ENCODE data around the gene CCDC80.
"Not testable (repeated sequence)": the region's sequence is repeated elsewhere in the genome, so short reads cannot be mapped to it uniquely, and the experiment has no call there.

Gene CCDC80

GRCh38 chr3:112582244-112582874 lies 58.6 kb downstream of the CCDC80 start:
- peak; percentile 16 for DNase-seq (ENCODE audit: low read depth, low spot score)
- no peaks in the 10 kb centered on the region for H3K9me3 ChIP-seq (ENCODE audit: low read depth, low read length)
- H3K36me3 ChIP-seq (ENCODE audit: insufficient read depth, low read length) = peaks cover 12% of the 10 kb centered on the region
- TF ChIP-seq EZH2 (IDR thresholded peaks at IDR 0.05) (no peak), POLR2AphosphoS5 (IDR thresholded peaks at IDR 0.05; ENCODE audit: borderline replicate concordance, low read depth, low read length) (no peak), FOXP2 (optimal IDR thresholded peaks at IDR 0.05; ENCODE audit: control extremely low read depth, extremely low read length, insufficient read depth) (no peak)
- H3K9ac ChIP-seq (ENCODE audit: insufficient read length) = no peak overlapping the region
- no peak overlapping the region for H3K4me3 ChIP-seq
- H3K27ac ChIP-seq = no peak overlapping the region

- Histone ChIP-seq H3K9me3 (ENCODE audit: low read depth, low read length) (no peaks in the 10 kb centered on the region), H3K9ac (ENCODE audit: insufficient read length) (no peak overlapping the region), H3K4me3 (no peak overlapping the region), H3K27ac (no peak overlapping the region), H3K36me3 (ENCODE audit: insufficient read depth, low read length) (peaks cover 7% of the 10 kb centered on the region)
- DNase-seq (ENCODE audit: low read depth, low spot score) = no peak
- TF ChIP-seq FOXP2 (optimal IDR thresholded peaks at IDR 0.05; ENCODE audit: control extremely low read depth, extremely low read length, insufficient read depth) = no peak
- no peak for TF ChIP-seq POLR2AphosphoS5 (IDR thresholded peaks at IDR 0.05; ENCODE audit: borderline replicate concordance, low read depth, low read length)
- no peak for TF ChIP-seq EZH2 (IDR thresholded peaks at IDR 0.05)
These were observed 61.2 kb downstream of the CCDC80 start for GRCh38 chr3:112579697-112580096.

- Histone ChIP-seq H3K4me3 (no peak overlapping the region), H3K9me3 (ENCODE audit: low read depth, low read length) (no peaks in the 10 kb centered on the region), H3K27ac (no peak overlapping the region), H3K9ac (ENCODE audit: insufficient read length) (no peak overlapping the region), H3K36me3 (ENCODE audit: insufficient read depth, low read length) (peaks cover 4% of the 10 kb centered on the region)
- no peak for DNase-seq (ENCODE audit: low read depth, low spot score)
- TF ChIP-seq FOXP2 (optimal IDR thresholded peaks at IDR 0.05; ENCODE audit: control extremely low read depth, extremely low read length, insufficient read depth) (no peak), EZH2 (IDR thresholded peaks at IDR 0.05) (no peak)
These were observed 61.7 kb downstream of the CCDC80 start for GRCh38 chr3:112579232-112579631.

GRCh38 chr3:112572701-112573100 lies 68.2 kb downstream of the CCDC80 start:
- peaks cover 25% of the 10 kb centered on the region for H3K36me3 ChIP-seq (ENCODE audit: insufficient read depth, low read length)
- no peak for DNase-seq (ENCODE audit: low read depth, low spot score)
- H3K9me3 ChIP-seq (ENCODE audit: low read depth, low read length) = no peaks in the 10 kb centered on the region
- H3K4me3 ChIP-seq = no peak overlapping the region
- no peak overlapping the region for H3K27ac ChIP-seq
- H3K9ac ChIP-seq (ENCODE audit: insufficient read length) = no peak overlapping the region
- TF ChIP-seq POLR2AphosphoS5 (IDR thresholded peaks at IDR 0.05; ENCODE audit: borderline replicate concordance, low read depth, low read length) = no peak
- no peak for TF ChIP-seq FOXP2 (optimal IDR thresholded peaks at IDR 0.05; ENCODE audit: control extremely low read depth, extremely low read length, insufficient read depth)
- TF ChIP-seq EZH2 (IDR thresholded peaks at IDR 0.05) = no peak

- Histone ChIP-seq H3K9ac (ENCODE audit: insufficient read length) (no peak overlapping the region), H3K9me3 (ENCODE audit: low read depth, low read length) (no peaks in the 10 kb centered on the region), H3K36me3 (ENCODE audit: insufficient read depth, low read length) (peaks cover 25% of the 10 kb centered on the region), H3K27ac (no peak overlapping the region), H3K4me3 (no peak overlapping the region)
- no peak for TF ChIP-seq FOXP2 (optimal IDR thresholded peaks at IDR 0.05; ENCODE audit: control extremely low read depth, extremely low read length, insufficient read depth)
- DNase-seq (ENCODE audit: low read depth, low spot score) = no peak
These were observed 71.7 kb downstream of the CCDC80 start for GRCh38 chr3:112569265-112569664.

- Histone ChIP-seq H3K4me3 (no peak overlapping the region), H3K36me3 (ENCODE audit: insufficient read depth, low read length) (peaks cover 19% of the 10 kb centered on the region), H3K9me3 (ENCODE audit: low read depth, low read length) (no peaks in the 10 kb centered on the region), H3K27ac (no peak overlapping the region), H3K9ac (ENCODE audit: insufficient read length) (no peak overlapping the region)
- TF ChIP-seq EZH2 (IDR thresholded peaks at IDR 0.05) = no peak
- no peak for TF ChIP-seq FOXP2 (optimal IDR thresholded peaks at IDR 0.05; ENCODE audit: control extremely low read depth, extremely low read length, insufficient read depth)
- TF ChIP-seq POLR2AphosphoS5 (IDR thresholded peaks at IDR 0.05; ENCODE audit: borderline replicate concordance, low read depth, low read length) = no peak
- DNase-seq (ENCODE audit: low read depth, low spot score) = no peak
These were observed 72.3 kb downstream of the CCDC80 start for GRCh38 chr3:112568642-112569041.

GRCh38 chr3:112564940-112565305 lies 76.0 kb downstream of the CCDC80 start:
- DNase-seq (ENCODE audit: low read depth, low spot score) = no peak
- no peaks in the 10 kb centered on the region for H3K9me3 ChIP-seq (ENCODE audit: low read depth, low read length)
- H3K9ac ChIP-seq (ENCODE audit: insufficient read length) = no peak overlapping the region
- H3K36me3 ChIP-seq (ENCODE audit: insufficient read depth, low read length) = peaks cover 8% of the 10 kb centered on the region; the same call in 1 of the 2 replicates
- H3K4me3 ChIP-seq = no peak overlapping the region
- TF ChIP-seq EZH2 (IDR thresholded peaks at IDR 0.05) (no peak), FOXP2 (optimal IDR thresholded peaks at IDR 0.05; ENCODE audit: control extremely low read depth, extremely low read length, insufficient read depth) (no peak), POLR2AphosphoS5 (IDR thresholded peaks at IDR 0.05; ENCODE audit: borderline replicate concordance, low read depth, low read length) (no peak)
- no peak overlapping the region for H3K27ac ChIP-seq

GRCh38 chr3:112564247-112564939 lies 76.5 kb downstream of the CCDC80 start:
- H3K36me3 ChIP-seq (ENCODE audit: insufficient read depth, low read length); H3K9me3 ChIP-seq (ENCODE audit: low read depth, low read length); H3K27ac ChIP-seq; H3K9ac ChIP-seq (ENCODE audit: insufficient read length); DNase-seq (ENCODE audit: low read depth, low spot score); H3K4me3 ChIP-seq: not testable (repeated sequence)
